Endometrial microvascular endothelial cells (primary cell): ENCODE measurements around the gene TACR1. TPM values are rescaled to one million over a fixed set of nuclear protein-coding genes. Genes with fewer than 3 reads are reported as not detected.
"Not testable (repeated sequence)": the region's sequence is repeated elsewhere in the genome, so short reads cannot be mapped to it uniquely, and the experiment has no call there.

ENCODE experiments used
- in situ Hi-C: cut with HindIII; loops from 2 replicates; pipeline ENCODE4 v1.10.0; 2017; ENCODE audit warnings: low sequenced_read_pairs, low pct_unique_long_range_greater_than_20kb; ENCODE audit errors: inconsistent ontology term
- total RNA-seq: library from RNA; depleted of rRNA; stranded (reverse); fragments of >200 nt; gene quantifications from one replicate; pipeline ENCODE4 v1.2.3, GENCODE V29; 2015; ENCODE audit errors: inconsistent ontology term

Gene TACR1
- total RNA-seq, 1 donor from 2014 or later = not detected

GRCh38 chr2:75157435-75157834, 41.9 kb downstream of the TACR1 start:
- in situ Hi-C loops = no loop called here

- in situ Hi-C loops = no loop called here
Observed at GRCh38 chr2:75155115-75155514, 44.2 kb downstream of the TACR1 start.

DNA sequence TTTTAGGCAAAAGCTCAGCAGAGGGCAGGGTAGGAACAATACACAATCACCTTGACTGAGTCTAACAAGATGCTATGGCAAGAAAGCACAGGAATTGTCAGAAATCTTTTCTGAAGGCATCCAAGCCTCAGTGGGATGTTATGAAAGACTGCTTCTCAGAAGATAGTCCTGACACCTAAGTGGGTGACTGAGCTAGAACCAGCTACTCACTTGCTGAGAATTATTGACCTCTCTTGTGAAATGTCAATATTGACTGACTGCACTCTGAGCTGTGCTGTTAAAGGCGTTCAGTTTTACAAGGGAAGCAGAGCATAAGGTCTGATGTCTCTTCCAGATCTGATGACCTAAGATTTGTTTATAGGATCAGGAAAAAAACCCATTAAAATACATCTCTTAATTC, 46.1 kb downstream of the TACR1 start:
- in situ Hi-C loops = no loop called here

DNA sequence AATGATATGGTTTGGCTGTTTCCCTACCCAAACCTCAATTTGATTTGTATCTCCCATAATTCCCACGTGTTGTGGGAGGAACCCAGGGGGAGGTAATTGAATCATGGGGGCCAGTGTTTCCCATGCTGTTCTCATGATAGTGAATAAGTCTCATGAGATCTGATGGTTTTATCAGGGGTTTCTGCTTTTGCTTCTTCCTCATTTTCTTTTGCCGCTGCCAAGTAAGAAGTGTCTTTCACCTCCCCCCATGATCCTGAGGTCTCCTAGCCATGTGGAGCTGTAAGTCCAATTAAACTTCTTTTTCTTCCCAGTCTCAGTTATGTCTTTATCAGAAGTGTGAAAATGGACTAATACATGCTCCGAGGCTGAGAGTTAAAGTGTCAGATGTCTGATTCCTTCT, 47.1 kb downstream of the TACR1 start:
- in situ Hi-C loops = not testable (repeated sequence)

DNA sequence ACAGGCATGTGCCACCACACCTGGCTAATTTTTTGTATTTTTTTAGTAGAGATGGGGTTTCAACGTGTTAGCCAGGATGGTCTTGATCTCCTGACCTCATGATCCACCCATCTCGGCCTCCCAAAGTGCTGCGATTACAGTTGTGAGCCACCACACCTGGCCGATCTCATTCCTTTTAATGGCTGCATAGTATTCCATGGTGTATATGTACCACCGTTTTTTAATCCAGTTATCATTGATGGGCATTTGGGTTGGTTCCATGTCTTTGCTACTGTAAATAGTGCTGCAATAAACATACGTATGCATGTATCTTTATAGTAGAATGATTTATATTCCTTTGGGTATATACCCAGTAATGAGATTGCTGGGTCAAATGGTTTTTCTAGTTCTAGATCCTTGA, 51.4 kb downstream of the TACR1 start:
- in situ Hi-C loops = not testable (repeated sequence)

GRCh38 chr2:75146606-75147332, 52.6 kb downstream of the TACR1 start:
- in situ Hi-C loops = no loop called here

- in situ Hi-C loops = not testable (repeated sequence)
Observed at GRCh38 chr2:75146221-75146605, 53.1 kb downstream of the TACR1 start.

- in situ Hi-C loops = no loop called here
Observed at GRCh38 chr2:75142081-75142480, 57.2 kb downstream of the TACR1 start.

GRCh38 chr2:75140288-75140687, 59.0 kb downstream of the TACR1 start:
- in situ Hi-C loops = no loop called here

- in situ Hi-C loops = no loop called here
Observed at GRCh38 chr2:75139171-75139570, 60.1 kb downstream of the TACR1 start.

DNA sequence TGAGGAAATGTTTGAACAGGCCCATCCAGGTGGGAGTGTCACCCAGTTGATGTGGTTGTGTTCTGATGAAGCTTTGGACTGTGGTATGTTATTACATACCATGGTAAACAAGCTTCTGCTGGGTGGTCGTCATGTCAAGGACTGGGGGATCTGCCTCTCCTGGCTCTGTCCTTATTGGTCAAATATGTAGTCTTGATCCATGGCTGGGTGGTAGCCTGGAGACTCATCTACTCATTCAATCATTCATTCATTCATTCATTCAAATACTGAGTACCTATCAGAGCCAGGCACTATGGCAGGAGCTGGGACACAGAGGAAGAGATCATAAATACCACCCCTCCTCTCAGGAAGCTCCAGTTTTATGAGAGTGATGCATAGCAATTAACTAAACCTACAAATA, 60.8 kb downstream of the TACR1 start:
- in situ Hi-C loops = no loop called here

GRCh38 chr2:75135776-75136400, 63.4 kb downstream of the TACR1 start:
- in situ Hi-C loops = no loop called here

- in situ Hi-C loops = no loop called here
Observed at GRCh38 chr2:75134860-75135259, 64.5 kb downstream of the TACR1 start.

DNA sequence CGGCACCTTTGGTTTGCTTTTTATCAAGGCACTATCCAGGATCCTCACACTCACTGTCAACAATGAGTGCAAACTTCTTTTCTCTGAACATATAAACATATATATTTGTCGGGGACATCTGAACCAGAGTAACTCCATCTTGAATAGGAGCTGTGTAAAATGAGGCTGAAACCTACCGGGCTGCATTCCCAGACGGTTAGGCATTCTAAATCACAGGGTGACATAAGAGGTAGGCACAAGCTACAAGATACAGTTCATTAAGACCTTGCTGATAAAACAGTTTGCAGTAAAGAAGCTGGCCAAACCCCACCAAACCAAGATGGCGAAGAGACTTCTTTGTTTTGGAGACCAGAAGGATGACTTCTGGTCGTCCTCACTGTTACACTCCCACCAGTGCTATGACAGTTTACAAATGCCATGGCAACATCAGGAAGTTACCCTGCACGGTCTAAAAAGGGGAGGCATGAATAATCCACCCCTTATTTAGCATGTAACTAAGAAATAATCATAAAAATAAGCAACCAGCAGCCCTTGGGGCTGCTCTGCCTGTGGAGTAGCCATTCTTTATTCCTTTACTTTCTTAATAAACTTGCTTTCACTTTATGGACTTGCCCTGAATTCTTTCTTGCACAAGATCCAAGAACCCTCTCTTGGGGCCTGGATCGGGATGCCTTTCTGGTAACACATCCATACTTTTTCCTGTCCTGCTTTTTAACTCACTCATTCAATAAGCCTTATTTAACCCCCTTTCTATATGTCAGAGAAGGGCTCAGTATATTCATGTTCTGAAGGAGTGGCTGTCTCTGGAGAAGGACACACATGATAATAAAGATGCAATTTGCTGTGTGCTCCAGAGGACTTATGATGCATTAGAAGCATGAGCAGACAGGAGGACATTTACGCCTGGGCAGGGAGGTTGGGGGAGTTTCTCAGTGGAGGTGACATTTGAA, 65.4 kb downstream of the TACR1 start:
- in situ Hi-C loops = no loop called here

GRCh38 chr2:75130171-75130570, 69.1 kb downstream of the TACR1 start:
- in situ Hi-C loops = no loop called here

DNA sequence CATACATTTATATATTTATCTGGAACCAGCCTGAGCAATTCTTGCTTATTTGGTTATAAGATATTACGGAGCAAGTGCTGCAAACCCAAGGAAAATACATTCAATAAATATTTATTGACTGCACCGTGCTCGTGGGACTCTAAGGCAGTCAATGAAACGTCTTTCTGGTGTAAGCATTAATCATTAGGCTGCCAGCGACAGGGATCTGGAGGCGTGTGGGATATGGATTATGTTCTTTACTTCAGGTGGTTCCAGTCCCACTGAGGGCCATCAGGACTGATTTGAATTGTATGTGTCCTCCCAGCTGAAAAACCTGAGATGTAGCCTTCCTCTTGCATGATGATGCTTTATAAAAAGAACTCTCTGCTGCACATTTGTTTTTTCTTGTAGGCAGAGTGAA, 75.4 kb downstream of the TACR1 start:
- in situ Hi-C loops = no loop called here

- in situ Hi-C loops = no loop called here
Observed at GRCh38 chr2:75113231-75113869, 86.0 kb downstream of the TACR1 start.

DNA sequence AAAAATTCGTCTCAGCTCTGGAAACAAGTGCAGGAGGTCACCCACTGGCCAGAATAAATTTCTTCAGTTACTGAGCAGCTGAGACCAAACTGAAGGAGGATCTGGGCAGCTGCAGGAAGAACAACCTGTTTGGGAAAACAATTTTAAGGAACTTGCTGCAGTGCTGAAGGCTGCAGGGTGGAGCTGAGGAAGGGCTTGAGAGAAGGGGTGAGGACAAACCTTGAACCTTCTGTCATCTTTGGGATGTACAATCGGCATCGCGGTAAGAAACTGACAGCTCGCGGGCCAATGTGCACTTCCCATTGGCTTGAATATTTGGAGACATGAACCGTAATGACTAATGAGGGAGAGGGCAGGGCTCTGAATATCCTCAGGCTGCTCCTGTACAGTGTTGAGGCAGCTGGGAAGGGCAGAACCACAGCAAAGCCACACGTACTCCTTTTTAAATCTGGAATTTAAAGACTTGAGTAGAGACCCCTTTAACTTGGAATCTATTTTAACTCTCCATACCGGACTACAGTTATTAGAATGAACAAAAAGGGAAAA, 90.3 kb downstream of the TACR1 start:
- in situ Hi-C loops = no loop called here

DNA sequence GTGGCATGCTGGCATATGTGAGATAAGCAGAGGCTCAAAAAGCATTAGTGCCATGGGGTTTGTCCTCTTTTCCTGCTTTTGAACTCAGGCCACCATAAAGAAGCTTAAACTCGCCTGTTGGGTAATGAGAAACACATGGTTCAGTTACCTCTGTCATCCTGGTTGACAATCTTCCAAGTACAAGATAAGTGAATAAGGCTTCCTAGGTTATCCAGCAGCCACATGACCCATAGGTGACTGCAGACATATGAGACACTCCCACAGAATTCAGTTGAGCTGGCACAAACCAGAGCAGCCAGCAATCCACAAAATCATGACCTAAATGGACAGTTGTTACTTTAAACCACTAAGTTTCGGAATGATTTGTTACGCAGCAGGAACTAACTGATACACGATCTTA, 97.3 kb downstream of the TACR1 start:
- in situ Hi-C loops = no loop called here
